IMR-90 (cell line): Measurements from ENCODE around the gene FGGY. TPM values are rescaled to one million over a fixed set of nuclear protein-coding genes. Genes with fewer than 3 reads are reported as not detected.

Source experiments
- ATAC-seq: fragments of 200-7000 bp; cut with Tn5 transposase; 2 replicates; pipeline ENCODE4 v1.9.1; 2020; ENCODE audit warnings: low read depth, mild to moderate bottlenecking, moderate library complexity
- BruUV-seq: library from RNA; stranded (reverse); fragments of 400-500 nt; replicated peaks from 2 replicates; lab custom pipeline; 2021; lab: Mats Ljungman, UMichigan
- CTCF ChIA-PET: fragments of 300-600 bp; formaldehyde crosslinking; extraction: SDS; loops from one replicate; lab custom pipeline; 2021; ENCODE audit warnings: antibody characterized with exemption; lab: Yijun Ruan, JAX
- POLR2A ChIA-PET: fragments of 300-600 bp; sonication (Branson Sonifier 250); formaldehyde crosslinking; loops from one replicate; lab custom pipeline; 2022; ENCODE audit warnings: antibody characterized with exemption; ENCODE audit not compliant: unreplicated experiment; lab: Charles Lee
- DNase-seq: peaks from one replicate; pipeline ENCODE4 v3.0.0; 2013
- H2AFZ ChIP-seq: replicated peaks from 2 replicates; pipeline ENCODE3; 2013; ENCODE audit warnings: low read length, mild to moderate bottlenecking; ENCODE audit not compliant: poor library complexity
- H2AK5ac ChIP-seq: 2 replicates; pipeline ENCODE4 v1.6.1; 2013; ENCODE audit warnings: low read depth, low read length, inconsistent platforms
- H2AK9ac ChIP-seq: replicated peaks from 2 replicates; pipeline ENCODE3; 2013; ENCODE audit warnings: mild to moderate bottlenecking, low read depth, low read length, moderate library complexity; ENCODE audit not compliant: poor library complexity
- H2BK120ac ChIP-seq: 2 replicates; pipeline ENCODE4 v1.6.1; 2013; ENCODE audit warnings: low read depth, low read length, inconsistent platforms
- H2BK15ac ChIP-seq: 3 replicates; pipeline ENCODE4 v1.6.1; 2013; ENCODE audit warnings: low read depth, low read length, inconsistent platforms
- H2BK20ac ChIP-seq: 2 replicates; pipeline ENCODE4 v1.6.1; 2013; ENCODE audit warnings: low read depth, mild to moderate bottlenecking, inconsistent platforms, low read length, moderate library complexity
- H2BK5ac ChIP-seq: 2 replicates; pipeline ENCODE4 v1.6.1; 2013; ENCODE audit warnings: mild to moderate bottlenecking, low read depth, low read length, inconsistent platforms; ENCODE audit not compliant: poor library complexity, severe bottlenecking
- H3K14ac ChIP-seq: replicated peaks from 2 replicates; pipeline ENCODE4 v1.6.1; 2013; ENCODE audit warnings: low read depth, low read length, inconsistent platforms
- H3K18ac ChIP-seq: 2 replicates; pipeline ENCODE4 v1.6.1; 2013; ENCODE audit warnings: low read depth, low read length, control low read depth
- H3K23ac ChIP-seq: 2 replicates; pipeline ENCODE4 v1.6.1; 2013; ENCODE audit warnings: low read depth, low read length, inconsistent platforms
- H3K27ac ChIP-seq: 2 replicates; pipeline ENCODE4 v1.5.1; 2013; ENCODE audit warnings: mild to moderate bottlenecking, control low read depth, low read length; ENCODE audit not compliant: insufficient read depth
- H3K27me3 ChIP-seq: 2 replicates; pipeline ENCODE4 v1.6.1; 2013; ENCODE audit warnings: low read length; ENCODE audit not compliant: control insufficient read depth, insufficient read depth
- H3K36me3 ChIP-seq: 2 replicates; pipeline ENCODE4 v1.6.1; 2013; ENCODE audit warnings: low read length, mixed read lengths; ENCODE audit not compliant: control insufficient read depth, insufficient read depth
- H3K4ac ChIP-seq: 2 replicates; pipeline ENCODE4 v1.6.1; 2013; ENCODE audit warnings: low read depth, low read length, inconsistent platforms
- H3K4me1 ChIP-seq: 2 replicates; pipeline ENCODE4 v1.6.1; 2013; ENCODE audit warnings: low read length, mixed read lengths; ENCODE audit not compliant: control insufficient read depth, insufficient read depth
- H3K4me2 ChIP-seq: 2 replicates; pipeline ENCODE4 v1.6.1; 2013; ENCODE audit warnings: low read depth, mild to moderate bottlenecking, control low read depth, low read length, moderate library complexity
- H3K4me3 ChIP-seq: 2 replicates; pipeline ENCODE4 v1.5.1; 2013; ENCODE audit warnings: low read depth, mild to moderate bottlenecking, control low read depth, low read length, moderate library complexity; ENCODE audit not compliant: insufficient read depth
- H3K56ac ChIP-seq: 2 replicates; pipeline ENCODE4 v1.6.1; 2013; ENCODE audit warnings: low read length, inconsistent platforms; ENCODE audit not compliant: insufficient read depth; ENCODE audit errors: extremely low read depth
- H3K79me1 ChIP-seq, 2 experiments: 2 replicates each; pipeline ENCODE4 v1.6.1; 2013; ENCODE audit warnings: low read length in 2 of 2, inconsistent platforms in 1 of 2, low read depth in 1 of 2
- H3K9ac ChIP-seq: 2 replicates; pipeline ENCODE4 v1.6.1; 2013; ENCODE audit warnings: low read depth, low read length, control low read depth
- H3K9me1 ChIP-seq: 2 replicates; pipeline ENCODE4 v1.6.1; 2013; ENCODE audit warnings: low read length, inconsistent platforms; ENCODE audit not compliant: insufficient read depth
- H3K9me3 ChIP-seq: 2 replicates; pipeline ENCODE4 v1.6.1; 2013; ENCODE audit warnings: low read length; ENCODE audit not compliant: control insufficient read depth, insufficient read depth
- H4K20me1 ChIP-seq: 2 replicates; pipeline ENCODE4 v1.6.1; 2013; ENCODE audit warnings: low read length, inconsistent platforms; ENCODE audit not compliant: insufficient read depth
- H4K5ac ChIP-seq: 2 replicates; pipeline ENCODE4 v1.6.1; 2013; ENCODE audit warnings: mild to moderate bottlenecking, low read depth, low read length, control low read depth
- H4K8ac ChIP-seq, 2 experiments: 2 replicates each; pipeline ENCODE4 v1.6.1; 2013; ENCODE audit warnings: low read depth in 2 of 2, low read length in 2 of 2, control low read depth in 1 of 2, inconsistent platforms in 1 of 2
- H4K91ac ChIP-seq: 2 replicates; pipeline ENCODE4 v1.6.1; 2013; ENCODE audit warnings: low read depth, low read length, inconsistent platforms; ENCODE audit not compliant: insufficient read depth
- BHLHE40 ChIP-seq: fragments of 150-350 bp; IDR thresholded peaks from 2 replicates; pipeline ENCODE4 v1.6.1; 2016; ENCODE audit warnings: mild to moderate bottlenecking, low read depth, low read length
- CEBPB ChIP-seq: IDR thresholded peaks from 2 replicates; pipeline ENCODE4 v1.6.1; 2012; ENCODE audit warnings: low read depth, low read length, improper control_type of control experiment
- CHD1 ChIP-seq: IDR thresholded peaks from 2 replicates; pipeline ENCODE4 v1.6.1; 2012; ENCODE audit warnings: low read depth, low read length, improper control_type of control experiment
- FOS ChIP-seq: fragments of 150-350 bp; IDR thresholded peaks from 2 replicates; pipeline ENCODE4 v1.6.1; 2016; ENCODE audit warnings: low read depth, low read length
- MAFK ChIP-seq: IDR thresholded peaks from 2 replicates; pipeline ENCODE4 v1.6.1; 2012; ENCODE audit warnings: low read depth, low read length, improper control_type of control experiment
- MAZ ChIP-seq: IDR thresholded peaks from 2 replicates; pipeline ENCODE4 v1.6.1; 2012; ENCODE audit warnings: low read depth, mild to moderate bottlenecking, low read length, improper control_type of control experiment, moderate library complexity, borderline replicate concordance
- MXI1 ChIP-seq: IDR thresholded peaks from 2 replicates; pipeline ENCODE4 v1.6.1; 2012; ENCODE audit warnings: low read depth, mild to moderate bottlenecking, low read length, moderate library complexity, borderline replicate concordance
- NFE2L2 ChIP-seq: fragments of 150-350 bp; IDR thresholded peaks from 2 replicates; pipeline ENCODE4 v1.6.1; 2016; ENCODE audit warnings: low read depth, mild to moderate bottlenecking, low read length
- POLR2A ChIP-seq: IDR thresholded peaks from 2 replicates; pipeline ENCODE4 v1.6.1; 2012; ENCODE audit warnings: mild to moderate bottlenecking, low read depth, low read length
- RAD21 ChIP-seq: IDR thresholded peaks from 2 replicates; pipeline ENCODE4 v1.6.1; 2012; ENCODE audit warnings: low read length, improper control_type of control experiment
- RCOR1 ChIP-seq: IDR thresholded peaks from 2 replicates; pipeline ENCODE4 v1.6.1; 2012; ENCODE audit warnings: mild to moderate bottlenecking, low read length, improper control_type of control experiment; ENCODE audit not compliant: insufficient replicate concordance
- RFX5 ChIP-seq: IDR thresholded peaks from 2 replicates; pipeline ENCODE4 v1.8.0; 2012; ENCODE audit warnings: low read depth, mild to moderate bottlenecking, low read length, moderate library complexity
- SMC3 ChIP-seq: fragments of 150-350 bp; IDR thresholded peaks from 2 replicates; pipeline ENCODE4 v1.6.1; 2016; ENCODE audit warnings: low read depth, mild to moderate bottlenecking, antibody characterized with exemption, low read length, moderate library complexity
- dilution Hi-C: fragments of 300-500 bp; cut with HindIII; formaldehyde crosslinking; loops from one replicate; pipeline ENCODE4 v1.14.3; 2018; ENCODE audit warnings: low sequenced_read_pairs; ENCODE audit not compliant: unreplicated experiment
- in situ Hi-C: fragments of 300-500 bp; cut with MboI; formaldehyde crosslinking; loops from 3 replicates; pipeline ENCODE4 v1.14.3; 2019; ENCODE audit warnings: low sequenced_read_pairs, inconsistent platforms, mixed read lengths
- intact Hi-C: fragments of 100-400 bp; cut with micrococcal nuclease; formaldehyde crosslinking; loops from 2 replicates; pipeline ENCODE4 v1.10.0; 2022
- polyA plus RNA-seq, 3 experiments: library from polyadenylated mRNA; depleted of rRNA; stranded (reverse); fragments of >200 nt; gene quantifications; 2 replicates each; pipeline ENCODE4 v1.2.3, GENCODE V29; 2012; ENCODE audit warnings: low replicate concordance in 1 of 3
- total RNA-seq: library from RNA; depleted of rRNA; stranded (reverse); fragments of >200 nt; gene quantifications from 2 replicates; pipeline ENCODE4 v1.2.3, GENCODE V29; 2012
- TF ChIP-seq, protein P1 (sequence below): fragments of 150-350 bp; IDR thresholded peaks from 2 replicates; pipeline ENCODE4 v1.6.1; 2017; ENCODE audit warnings: mild to moderate bottlenecking, antibody characterized with exemption, low read length, low read depth
- TF ChIP-seq, protein P2 (sequence below): conservative IDR thresholded peaks from 2 replicates; pipeline ENCODE4 v1.5.1; 2012; ENCODE audit warnings: mild to moderate bottlenecking, low read depth, low read length, improper control_type of control experiment
- TF ChIP-seq, protein P3 (sequence below): fragments of 150-350 bp; IDR thresholded peaks from 2 replicates; pipeline ENCODE4 v1.6.1; 2016; ENCODE audit warnings: low read depth, mild to moderate bottlenecking, low read length, moderate library complexity, borderline replicate concordance

FGGY gene
- total and polyA plus RNA-seq, 2 of the 4 experiments (the other 2 are of a cell fraction), result 5.6 to 14.0 TPM

DNA sequence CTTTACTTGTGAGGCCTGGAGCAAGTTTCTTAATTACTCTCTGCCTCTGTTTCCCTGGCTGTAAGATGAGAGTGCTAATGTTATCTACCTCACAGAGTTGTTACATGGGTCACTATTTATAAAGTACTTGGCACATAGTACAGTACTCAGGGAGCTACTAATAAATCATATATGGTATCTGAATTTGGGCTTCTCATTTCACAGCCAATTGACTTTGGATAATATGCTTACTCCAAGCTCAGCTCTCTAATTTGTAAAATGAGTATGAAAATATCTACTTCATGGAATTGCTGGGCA, 409.4 kb downstream of the FGGY start:
- Histone ChIP-seq H3K9ac (peak overlapping the region; percentile 12), H4K91ac (peak overlapping the region; percentile 93), H3K27ac (peak overlapping the region; percentile 92), H3K56ac (peak overlapping the region; percentile 37), H3K23ac (peak overlapping the region; percentile 83; the same call in 1 of the 2 replicates), H3K9me3 (no peaks in the 10 kb centered on the region), H2BK20ac (peak overlapping the region; percentile 89), H3K9me1 (peaks cover 15% of the 10 kb centered on the region), H3K4me3 (no peak overlapping the region), H3K4me1 (peaks cover 33% of the 10 kb centered on the region), H3K36me3 (no peaks in the 10 kb centered on the region), H2BK5ac (peak overlapping the region; percentile 92), H3K4ac (peak overlapping the region; percentile 82), H2AK9ac (peak overlapping the region; percentile 45), H2AFZ (peak overlapping the region; percentile 46), H2BK15ac (peak overlapping the region; percentile 93; the same call in 2 of the 3 replicates), H4K8ac (peak overlapping the region; percentile 82 to 89), H4K20me1 (no peaks in the 10 kb centered on the region), H3K14ac (peak overlapping the region; percentile 95), H4K5ac (peak overlapping the region; percentile 97), H3K18ac (peak overlapping the region; percentile 86), H2AK5ac (peak overlapping the region; percentile 57), H3K4me2 (0 out of 2 replicates have a peak overlapping the region, but pooled peaks have one; percentile 51), H3K27me3 (no peaks in the 10 kb centered on the region), H3K79me1 (no peaks in the 10 kb centered on the region), H2BK120ac (peak overlapping the region; percentile 87)
- no peak for ATAC-seq
- CTCF ChIA-PET, result interaction anchor here (2.4 kb wide), 1 partner anchor 53 kb away, joined by 6 read pairs; no protein-coding TSS in a partner anchor
- in situ Hi-C loops, result loop anchor here (10.0 kb wide), 2 partner anchors 801 to 921 kb away; partner anchors contain the start of gene JUN
- DNase-seq, result no peak
- intact Hi-C loops, result loop anchor here (2.0 kb wide), 2 partner anchors 25 to 33 kb away; no protein-coding TSS in a partner anchor
- dilution Hi-C loops, result no loop called here
- BruUV-seq, result no TSS peak
- POLR2A ChIA-PET, result interaction anchor here (1.0 kb wide), 1 partner anchor 24 kb away, joined by 3 read pairs; no protein-coding TSS in a partner anchor
- TF ChIP-seq CEBPB (no peak), FOS (no peak), MXI1 (no peak), POLR2A (no peak), RAD21 (no peak), MAFK (no peak), RCOR1 (no peak), NFE2L2 (no peak), RFX5 (no peak), CHD1 (no peak), BHLHE40 (no peak), SMC3 (no peak), MAZ (no peak)
- TF ChIP-seq, protein P1, sequence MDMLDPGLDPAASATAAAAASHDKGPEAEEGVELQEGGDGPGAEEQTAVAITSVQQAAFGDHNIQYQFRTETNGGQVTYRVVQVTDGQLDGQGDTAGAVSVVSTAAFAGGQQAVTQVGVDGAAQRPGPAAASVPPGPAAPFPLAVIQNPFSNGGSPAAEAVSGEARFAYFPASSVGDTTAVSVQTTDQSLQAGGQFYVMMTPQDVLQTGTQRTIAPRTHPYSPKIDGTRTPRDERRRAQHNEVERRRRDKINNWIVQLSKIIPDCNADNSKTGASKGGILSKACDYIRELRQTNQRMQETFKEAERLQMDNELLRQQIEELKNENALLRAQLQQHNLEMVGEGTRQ, result no peak
- TF ChIP-seq, protein P2, sequence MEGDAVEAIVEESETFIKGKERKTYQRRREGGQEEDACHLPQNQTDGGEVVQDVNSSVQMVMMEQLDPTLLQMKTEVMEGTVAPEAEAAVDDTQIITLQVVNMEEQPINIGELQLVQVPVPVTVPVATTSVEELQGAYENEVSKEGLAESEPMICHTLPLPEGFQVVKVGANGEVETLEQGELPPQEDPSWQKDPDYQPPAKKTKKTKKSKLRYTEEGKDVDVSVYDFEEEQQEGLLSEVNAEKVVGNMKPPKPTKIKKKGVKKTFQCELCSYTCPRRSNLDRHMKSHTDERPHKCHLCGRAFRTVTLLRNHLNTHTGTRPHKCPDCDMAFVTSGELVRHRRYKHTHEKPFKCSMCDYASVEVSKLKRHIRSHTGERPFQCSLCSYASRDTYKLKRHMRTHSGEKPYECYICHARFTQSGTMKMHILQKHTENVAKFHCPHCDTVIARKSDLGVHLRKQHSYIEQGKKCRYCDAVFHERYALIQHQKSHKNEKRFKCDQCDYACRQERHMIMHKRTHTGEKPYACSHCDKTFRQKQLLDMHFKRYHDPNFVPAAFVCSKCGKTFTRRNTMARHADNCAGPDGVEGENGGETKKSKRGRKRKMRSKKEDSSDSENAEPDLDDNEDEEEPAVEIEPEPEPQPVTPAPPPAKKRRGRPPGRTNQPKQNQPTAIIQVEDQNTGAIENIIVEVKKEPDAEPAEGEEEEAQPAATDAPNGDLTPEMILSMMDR, result no peak
- TF ChIP-seq, protein P3, sequence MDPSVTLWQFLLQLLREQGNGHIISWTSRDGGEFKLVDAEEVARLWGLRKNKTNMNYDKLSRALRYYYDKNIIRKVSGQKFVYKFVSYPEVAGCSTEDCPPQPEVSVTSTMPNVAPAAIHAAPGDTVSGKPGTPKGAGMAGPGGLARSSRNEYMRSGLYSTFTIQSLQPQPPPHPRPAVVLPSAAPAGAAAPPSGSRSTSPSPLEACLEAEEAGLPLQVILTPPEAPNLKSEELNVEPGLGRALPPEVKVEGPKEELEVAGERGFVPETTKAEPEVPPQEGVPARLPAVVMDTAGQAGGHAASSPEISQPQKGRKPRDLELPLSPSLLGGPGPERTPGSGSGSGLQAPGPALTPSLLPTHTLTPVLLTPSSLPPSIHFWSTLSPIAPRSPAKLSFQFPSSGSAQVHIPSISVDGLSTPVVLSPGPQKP, result no peak
